H1 (cell line): Measurements from ENCODE around the gene BANF1. TPM values are rescaled to one million over a fixed set of nuclear protein-coding genes. Genes with fewer than 3 reads are reported as not detected.

Source experiments
- CTCF ChIA-PET: fragments of 300-600 bp; sonication (Branson Sonifier 250); formaldehyde crosslinking; loops from one replicate; lab custom pipeline; 2021; ENCODE audit not compliant: partially characterized antibody; lab: Charles Lee
- POLR2A ChIA-PET: fragments of 300-600 bp; sonication (Branson Sonifier 250); formaldehyde crosslinking; loops from one replicate; lab custom pipeline; 2021; ENCODE audit warnings: inconsistent platforms; ENCODE audit not compliant: partially characterized antibody; lab: Charles Lee
- DNase-seq, 2 experiments: peaks; one replicate each; pipeline versions ENCODE4 v3.0.0 to v3.0.0-alpha.2; 2010 to 2022; ENCODE audit warnings: low spot score in 2 of 2, low read depth in 1 of 2, mixed read lengths in 1 of 2
- FAIRE-seq: peaks from 2 replicates; lab custom pipeline; 2011; peaks lifted over from hg19 to GRCh38; lab: Jason Lieb, UNC
- H2AFZ ChIP-seq: 2 replicates; pipeline ENCODE4 v1.8.1; 2012; ENCODE audit warnings: low read length, inconsistent platforms
- H2AK5ac ChIP-seq: 2 replicates; pipeline ENCODE4 v1.6.1; 2013; ENCODE audit warnings: low read depth, low read length
- H2BK120ac ChIP-seq: replicated peaks from 2 replicates; pipeline ENCODE3; 2013; ENCODE audit warnings: low read depth, low read length, inconsistent platforms
- H2BK12ac ChIP-seq: 2 replicates; pipeline ENCODE4 v1.6.1; 2013; ENCODE audit warnings: low read depth, low read length
- H2BK15ac ChIP-seq: 2 replicates; pipeline ENCODE4 v1.6.1; 2013; ENCODE audit warnings: low read length
- H2BK20ac ChIP-seq: 2 replicates; pipeline ENCODE4 v1.6.1; 2013; ENCODE audit warnings: low read length
- H2BK5ac ChIP-seq: 2 replicates; pipeline ENCODE4 v1.6.1; 2013; ENCODE audit warnings: low read depth, low read length
- H3K14ac ChIP-seq: 2 replicates; pipeline ENCODE4 v1.6.1; 2013; ENCODE audit warnings: inconsistent platforms; ENCODE audit not compliant: insufficient read length
- H3K18ac ChIP-seq: 2 replicates; pipeline ENCODE4 v1.6.1; 2013; ENCODE audit warnings: low read length; ENCODE audit errors: extremely low read depth
- H3K23ac ChIP-seq: 2 replicates; pipeline ENCODE4 v1.6.1; 2013; ENCODE audit warnings: inconsistent platforms; ENCODE audit not compliant: insufficient read length
- H3K23me2 ChIP-seq: 2 replicates; pipeline ENCODE4 v1.6.1; 2013; ENCODE audit warnings: low read depth, low read length
- H3K27ac ChIP-seq: 2 replicates; pipeline ENCODE4 v1.6.1; 2011; ENCODE audit warnings: low read depth, low read length, inconsistent platforms
- H3K27me3 ChIP-seq, 4 experiments: replicated peaks in 1 of 4; 1 replicate in 1 of 4; 2 replicates in 3 of 4; pipeline versions ENCODE4 v1.6.1 to v1.8.1; 2011 to 2013; ENCODE audit warnings: low read length in 3 of 4, mild to moderate bottlenecking in 3 of 4, inconsistent platforms in 2 of 4, mixed read lengths in 2 of 4, moderate library complexity in 1 of 4; ENCODE audit not compliant: control insufficient read depth in 3 of 4, insufficient read depth in 3 of 4; ENCODE audit errors: extremely low read depth in 1 of 4
- H3K36me3 ChIP-seq, 4 experiments: 2 replicates each; pipeline versions ENCODE4 v1.6.1 to v1.8.1; 2011 to 2013; ENCODE audit warnings: mild to moderate bottlenecking in 4 of 4, low read length in 3 of 4, moderate library complexity in 2 of 4, control low read depth in 1 of 4, inconsistent platforms in 1 of 4; ENCODE audit not compliant: insufficient read depth in 4 of 4, control insufficient read depth in 2 of 4
- H3K4ac ChIP-seq: replicated peaks from 2 replicates; pipeline ENCODE3; 2013; ENCODE audit warnings: low read length, low read depth, mixed read lengths, inconsistent platforms; ENCODE audit not compliant: insufficient read length
- H3K4me1 ChIP-seq, 4 experiments: replicated peaks in 1 of 4; 1 replicate in 1 of 4; 2 replicates in 3 of 4; pipeline versions ENCODE4 v1.6.1 to v1.8.1; 2011 to 2013; ENCODE audit warnings: low read length in 3 of 4, inconsistent platforms in 2 of 4, mixed read lengths in 1 of 4; ENCODE audit not compliant: insufficient read depth in 4 of 4, control insufficient read depth in 3 of 4
- H3K4me2 ChIP-seq, 2 experiments: 2 replicates each; pipeline versions ENCODE4 v1.6.1 to v1.8.1; 2011 to 2013; ENCODE audit warnings: low read depth in 2 of 2, low read length in 2 of 2, control low read depth in 1 of 2, inconsistent platforms in 1 of 2, mild to moderate bottlenecking in 1 of 2; ENCODE audit not compliant: insufficient read depth in 1 of 2
- H3K4me3 ChIP-seq, 4 experiments: fragments of 200-600, 300-600 bp in 1 of 4; sonication (generic), shearing (Covaris generic), sonication (Bioruptor Twin) in 1 of 4; 2 replicates each; pipeline versions ENCODE4 v1.5.1 to v1.8.1; 2011 to 2016; ENCODE audit warnings: low read length in 4 of 4, low read depth in 3 of 4, control low read depth in 2 of 4, inconsistent platforms in 2 of 4, mild to moderate bottlenecking in 2 of 4, mixed read lengths in 1 of 4, moderate library complexity in 1 of 4; ENCODE audit not compliant: insufficient read depth in 2 of 4; ENCODE audit errors: extremely low read depth in 1 of 4
- H3K56ac ChIP-seq: replicated peaks from 2 replicates; pipeline ENCODE3; 2013; ENCODE audit warnings: low read depth, mild to moderate bottlenecking, mixed read lengths, low read length, inconsistent platforms; ENCODE audit not compliant: insufficient read length
- H3K79me1 ChIP-seq: 2 replicates; pipeline ENCODE4 v1.6.1; 2013; ENCODE audit warnings: low read depth, low read length, control low read depth
- H3K79me2 ChIP-seq, 2 experiments: 2 replicates each; pipeline versions ENCODE4 v1.6.1 to v1.8.1; 2012 to 2013; ENCODE audit warnings: low read length in 2 of 2, mild to moderate bottlenecking in 2 of 2, inconsistent platforms in 1 of 2; ENCODE audit not compliant: insufficient read depth in 2 of 2, control insufficient read depth in 1 of 2
- H3K9ac ChIP-seq, 4 experiments: replicated peaks in 1 of 4; 1 replicate in 1 of 4; 2 replicates in 3 of 4; pipeline versions ENCODE4 v1.6.1 to v1.8.1; 2011 to 2013; ENCODE audit warnings: low read depth in 3 of 4, low read length in 3 of 4, control low read depth in 2 of 4, mild to moderate bottlenecking in 2 of 4, moderate library complexity in 2 of 4, inconsistent platforms in 1 of 4; ENCODE audit errors: extremely low read depth in 1 of 4
- H3K9me3 ChIP-seq, 2 experiments: 2 replicates each; pipeline versions ENCODE4 v1.6.1 to v1.8.1; 2012 to 2013; ENCODE audit warnings: mild to moderate bottlenecking in 2 of 2, moderate library complexity in 2 of 2, control low read depth in 1 of 2, inconsistent platforms in 1 of 2, low read depth in 1 of 2, low read length in 1 of 2, mixed read lengths in 1 of 2; ENCODE audit not compliant: insufficient read depth in 2 of 2
- H4K20me1 ChIP-seq, 2 experiments: replicated peaks in 1 of 2; 2 replicates each; pipeline versions ENCODE3 to v1.8.1; 2011 to 2013; ENCODE audit warnings: inconsistent platforms in 2 of 2, low read length in 2 of 2, mild to moderate bottlenecking in 1 of 2; ENCODE audit not compliant: insufficient read depth in 2 of 2, control insufficient read depth in 1 of 2
- H4K5ac ChIP-seq: 2 replicates; pipeline ENCODE4 v1.6.1; 2013; ENCODE audit warnings: low read length, low read depth, mixed read lengths, inconsistent platforms; ENCODE audit not compliant: insufficient read length
- H4K8ac ChIP-seq: 2 replicates; pipeline ENCODE4 v1.8.0; 2013; ENCODE audit warnings: mild to moderate bottlenecking, moderate library complexity, low read length, inconsistent platforms; ENCODE audit not compliant: insufficient read depth; ENCODE audit errors: extremely low read depth
- H4K91ac ChIP-seq: replicated peaks from 2 replicates; pipeline ENCODE3; 2013; ENCODE audit warnings: low read length, mixed read lengths, inconsistent platforms; ENCODE audit not compliant: insufficient read length
- CREB1 ChIP-seq: IDR thresholded peaks from 2 replicates; pipeline ENCODE4 v1.6.1; 2012; ENCODE audit warnings: inconsistent platforms
- E2F6 ChIP-seq: IDR thresholded peaks from 2 replicates; pipeline ENCODE4 v1.6.1; 2012; ENCODE audit warnings: inconsistent platforms
- EGR1 ChIP-seq: IDR thresholded peaks from 2 replicates; pipeline ENCODE4 v1.6.1; 2011; ENCODE audit warnings: low read depth, low read length, borderline replicate concordance
- EZH2 ChIP-seq: fragments of 200-600 bp; sonication (generic); IDR thresholded peaks from 2 replicates; pipeline ENCODE4 v1.7.1; 2012; ENCODE audit warnings: low read depth, mild to moderate bottlenecking, moderate library complexity, low read length, inconsistent platforms; ENCODE audit not compliant: severe bottlenecking
- JUN ChIP-seq: IDR thresholded peaks from 2 replicates; pipeline ENCODE4 v1.6.1; 2011; ENCODE audit warnings: low read depth, mild to moderate bottlenecking, improper control_type of control experiment, low read length
- KDM4A ChIP-seq: IDR thresholded peaks from one replicate; pipeline ENCODE4 v1.7.1; 2012; ENCODE audit warnings: low read depth, mild to moderate bottlenecking, moderate library complexity, low read length, inconsistent platforms; ENCODE audit not compliant: severe bottlenecking
- RXRA ChIP-seq: IDR thresholded peaks from 2 replicates; pipeline ENCODE4 v1.6.1; 2011; ENCODE audit warnings: low read depth, mild to moderate bottlenecking, low read length, moderate library complexity; ENCODE audit not compliant: insufficient read depth
- SAP30 ChIP-seq: fragments of 300-600 bp; sonication (generic); IDR thresholded peaks from 2 replicates; pipeline ENCODE4 v1.7.1; 2012; ENCODE audit warnings: low read length, moderate library complexity, mild to moderate bottlenecking, inconsistent platforms; ENCODE audit not compliant: insufficient read depth, insufficient replicate concordance
- SUZ12 ChIP-seq: fragments of 200-600 bp; sonication (generic); IDR thresholded peaks from 2 replicates; pipeline ENCODE4 v1.6.1; 2012; ENCODE audit warnings: mild to moderate bottlenecking, inconsistent platforms, low read length, moderate library complexity, mixed read lengths
- TEAD4 ChIP-seq: IDR thresholded peaks from 2 replicates; pipeline ENCODE4 v1.6.1; 2012; ENCODE audit warnings: low read depth, low read length, inconsistent platforms, mixed read lengths
- WGBS, 2 experiments: shearing (Covaris generic) in 1 of 2; methylation state at CpG; one replicate each; pipeline versions ENCODE4 v1.1.6 to v1.1.7; 2013 to 2015; ENCODE audit warnings: low lambda C conversion rate in 2 of 2, mixed read lengths in 2 of 2, inconsistent platforms in 1 of 2, low coverage in 1 of 2, missing lambda C conversion rate in 1 of 2; ENCODE audit not compliant: insufficient replicate concordance in 2 of 2, insufficient coverage in 1 of 2, insufficient read length in 1 of 2; ENCODE audit errors: extremely low coverage in 1 of 2, missing lambda C conversion rate in 1 of 2; 5-methylcytosine and 5-hydroxymethylcytosine counted together
- polyA plus RNA-seq, 7 experiments: library from polyadenylated mRNA; depleted of rRNA in 3 of 7; stranded (reverse) in 5 of 7; unstranded in 2 of 7; fragments of >200 nt in 5 of 7; fragments of 200-250 nt in 2 of 7; gene quantifications; 1 replicate in 5 of 7; 2 replicates in 1 of 7; 4 replicates in 1 of 7; pipeline versions ENCODE4 v1.2.1 to v1.2.3, GENCODE V29; 2011 to 2013; ENCODE audit warnings: missing spikeins in 2 of 7, mixed read lengths in 2 of 7
- total RNA-seq: library from RNA; stranded (reverse); fragmentation: NEBNext Ultra II Directional; extraction: Animal tissue kit (Norgen Biotek cat#: 25700); gene quantifications from 2 replicates; pipeline ENCODE4 v1.2.1, GENCODE V29; 2021
- TF ChIP-seq, protein P1 (sequence below): IDR thresholded peaks from 2 replicates; pipeline ENCODE4 v1.6.1; 2011; ENCODE audit warnings: low read depth, mild to moderate bottlenecking, low read length; ENCODE audit not compliant: insufficient read depth

The BANF1 gene
- total and polyA plus RNA-seq, 2 of the 8 experiments (the other 6 are each of a cell fraction or from before 2014, with no cell fraction given): 330 to 467 TPM

DNA sequence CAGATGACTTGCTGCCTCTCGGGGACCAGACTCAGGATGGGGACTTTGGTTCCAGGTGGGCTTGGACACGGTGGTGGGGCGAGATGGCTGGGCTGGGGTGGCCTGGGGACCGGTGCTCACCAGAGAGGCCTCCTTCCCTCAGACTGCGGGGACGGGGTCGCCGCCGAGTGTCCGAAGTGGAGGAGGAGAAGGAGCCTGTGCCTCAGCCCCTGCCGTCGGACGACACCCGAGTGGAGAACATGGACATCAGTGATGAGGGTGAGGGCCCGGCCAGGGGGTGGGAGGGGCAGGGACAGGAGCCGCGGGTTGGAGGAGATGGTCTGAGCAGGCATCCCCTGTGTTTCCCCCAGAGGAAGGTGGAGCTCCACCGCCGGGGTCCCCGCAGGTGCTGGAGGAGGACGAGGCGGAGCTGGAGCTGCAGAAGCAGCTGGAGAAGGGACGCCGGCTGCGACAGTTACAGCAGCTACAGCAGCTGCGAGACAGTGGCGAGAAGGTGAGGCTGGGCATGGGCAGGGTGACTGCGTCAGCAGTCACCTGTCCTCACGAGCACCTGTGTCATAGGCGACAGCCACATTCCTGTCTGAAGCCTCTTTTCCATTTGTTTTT, 34.9 kb upstream of the BANF1 start:
- POLR2A ChIA-PET: interaction anchor here (0.7 to 2.4 kb wide), 3 partner anchors 10 to 36 kb away, joined by 3 to 7 read pairs (median 5); no protein-coding TSS in a partner anchor
- peaks cover 4% of the 10 kb centered on the region; the same call in 1 of the 2 replicates for H3K23me2 ChIP-seq
- no peak overlapping the region for H2BK12ac ChIP-seq
- peaks cover 8% of the 10 kb centered on the region for H3K79me1 ChIP-seq
- H2BK120ac ChIP-seq: no peak overlapping the region
- H3K9ac ChIP-seq: no peak overlapping the region
- peaks cover 1 to 11% of the 10 kb centered on the region in 2 experiments for H4K20me1 ChIP-seq
- H3K4me3 ChIP-seq: no peak overlapping the region
- no peak overlapping the region for H2BK20ac ChIP-seq
- no peaks in the 10 kb centered on the region for H3K9me3 ChIP-seq
- DNase-seq (no peak), FAIRE-seq (no peak)
- no peak overlapping the region for H4K91ac ChIP-seq
- peaks cover 0 to 5% (median 2%) of the 10 kb centered on the region in 4 experiments; a peak in 2 of 7 replicates for H3K4me1 ChIP-seq
- no peak overlapping the region for H3K27ac ChIP-seq
- no peak overlapping the region for H3K18ac ChIP-seq
- WGBS, 2 experiments: 94% methylated on average over 17 of the region's 30 CpGs; no CpG with 5 or more reads in 1 of the 2 experiments
- H2BK5ac ChIP-seq: no peak overlapping the region
- H3K79me2 ChIP-seq: peaks cover 7 to 16% of the 10 kb centered on the region in 2 experiments
- H3K36me3 ChIP-seq: peaks cover 12 to 47% (median 35%) of the 10 kb centered on the region in 4 experiments
- no peak overlapping the region for H3K23ac ChIP-seq
- CTCF ChIA-PET: interaction anchor here (0.6 to 1.6 kb wide), 6 partner anchors 18 to 79 kb away, joined by 3 to 6 read pairs (median 4); partner anchors contain the start of genes CCDC85B and FIBP
- H4K5ac ChIP-seq: no peak overlapping the region
- no peak overlapping the region for H3K4me2 ChIP-seq
- H4K8ac ChIP-seq: no peak overlapping the region
- no peak overlapping the region for H3K4ac ChIP-seq
- H3K27me3 ChIP-seq: no peaks in the 10 kb centered on the region
- H2AK5ac ChIP-seq: no peak overlapping the region
- H3K14ac ChIP-seq: no peak overlapping the region
- no peak overlapping the region for H2BK15ac ChIP-seq
- H3K56ac ChIP-seq: no peak overlapping the region
- H2AFZ ChIP-seq: no peak overlapping the region
- TF ChIP-seq TEAD4 (no peak), SUZ12 (no peak), JUN (no peak), RXRA (no peak), E2F6 (no peak), EGR1 (no peak), SAP30 (no peak), CREB1 (no peak), KDM4A (no peak), EZH2 (no peak)
- TF ChIP-seq, protein P1, sequence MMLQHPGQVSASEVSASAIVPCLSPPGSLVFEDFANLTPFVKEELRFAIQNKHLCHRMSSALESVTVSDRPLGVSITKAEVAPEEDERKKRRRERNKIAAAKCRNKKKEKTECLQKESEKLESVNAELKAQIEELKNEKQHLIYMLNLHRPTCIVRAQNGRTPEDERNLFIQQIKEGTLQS: no peak
